GM23248 (cell line): Measurements from ENCODE around the gene LPAR5. TPM values are rescaled to one million over a fixed set of nuclear protein-coding genes. Genes with fewer than 3 reads are reported as not detected.

Experiments
- DNase-seq: peaks from one replicate; pipeline ENCODE4 v3.0.0-alpha.2; 2015
- H2AFZ ChIP-seq: fragments of 200-600 bp; sonication (generic); 2 replicates; pipeline ENCODE4 v1.6.1; 2016; ENCODE audit warnings: antibody characterized with exemption
- H3F3A ChIP-seq: fragments of 200-600 bp; sonication (generic); 2 replicates; pipeline ENCODE4 v1.6.1; 2016; ENCODE audit warnings: mild to moderate bottlenecking, antibody characterized with exemption, mixed run types; ENCODE audit not compliant: insufficient read depth
- H3K27ac ChIP-seq: fragments of 200-600 bp; sonication (generic); 2 replicates; pipeline ENCODE4 v1.5.1; 2016; ENCODE audit warnings: mild to moderate bottlenecking
- H3K27me3 ChIP-seq: fragments of 200-600 bp; sonication (generic); replicated peaks from 2 replicates; pipeline ENCODE4 v1.6.1; 2016; ENCODE audit warnings: mild to moderate bottlenecking; ENCODE audit not compliant: insufficient read depth
- H3K36me3 ChIP-seq: fragments of 200-600 bp; sonication (generic); 2 replicates; pipeline ENCODE4 v1.6.1; 2016; ENCODE audit warnings: low read depth, mild to moderate bottlenecking
- H3K4me1 ChIP-seq: fragments of 200-600 bp; sonication (generic); 2 replicates; pipeline ENCODE4 v1.6.1; 2016; ENCODE audit warnings: mild to moderate bottlenecking; ENCODE audit not compliant: insufficient read depth
- H3K4me2 ChIP-seq: fragments of 200-600 bp; sonication (generic); one replicate; pipeline ENCODE4 v1.6.1; 2016; ENCODE audit warnings: mild to moderate bottlenecking; ENCODE audit not compliant: unreplicated experiment
- H3K4me3 ChIP-seq: fragments of 200-600 bp; sonication (generic); 2 replicates; pipeline ENCODE4 v1.5.1; 2016; ENCODE audit warnings: mild to moderate bottlenecking
- H3K79me2 ChIP-seq: fragments of 200-600 bp; sonication (generic); 2 replicates; pipeline ENCODE4 v1.6.1; 2016; ENCODE audit warnings: mild to moderate bottlenecking; ENCODE audit not compliant: insufficient read depth
- H3K9ac ChIP-seq: fragments of 200-600 bp; sonication (generic); 2 replicates; pipeline ENCODE4 v1.6.1; 2016; ENCODE audit warnings: mild to moderate bottlenecking
- H3K9me2 ChIP-seq: fragments of 200-600 bp; sonication (generic); 2 replicates; pipeline ENCODE4 v1.6.1; 2016; ENCODE audit warnings: mixed run types, mild to moderate bottlenecking, moderate library complexity; ENCODE audit not compliant: insufficient read depth
- H3K9me3 ChIP-seq: fragments of 200-600 bp; sonication (generic); one replicate; pipeline ENCODE4 v1.6.1; 2017; ENCODE audit warnings: low read depth
- H4K20me1 ChIP-seq: fragments of 200-600 bp; sonication (generic); 2 replicates; pipeline ENCODE4 v1.6.0; 2016; ENCODE audit not compliant: insufficient read depth
- EZH2 ChIP-seq: fragments of 200-600 bp; sonication (generic); IDR thresholded peaks from 2 replicates; pipeline ENCODE4 v1.6.1; 2018; ENCODE audit warnings: antibody characterized with exemption, mild to moderate bottlenecking; ENCODE audit not compliant: insufficient read depth, poor library complexity, severe bottlenecking
- EZH2phosphoT487 ChIP-seq: fragments of 200-600 bp; sonication (generic); IDR thresholded peaks from 2 replicates; pipeline ENCODE4 v1.6.1; 2018; ENCODE audit warnings: antibody characterized with exemption, moderate library complexity, mild to moderate bottlenecking, low read depth; ENCODE audit not compliant: insufficient read depth
- WGBS, 2 experiments: methylation state at CpG; one replicate each; pipeline ENCODE4 v1.1.6; 2015 to 2017; ENCODE audit warnings: low lambda C conversion rate in 2 of 2, low coverage in 1 of 2; ENCODE audit errors: missing lambda C conversion rate in 2 of 2; 5-methylcytosine and 5-hydroxymethylcytosine counted together
- in situ Hi-C: fragments of 300-500 bp; cut with MboI; formaldehyde crosslinking; loops from 2 replicates; pipeline ENCODE4 v1.15.0; 2020
- polyA plus RNA-seq: library from polyadenylated mRNA; unstranded; fragments of >200 nt; fragmentation: Nextera tagmentation; extraction: Ambion mirVana; gene quantifications from 2 replicates; pipeline ENCODE4 v1.2.1, GENCODE V29; 2016
- total RNA-seq: library from RNA; depleted of rRNA; stranded (reverse); fragments of >200 nt; shearing (Covaris generic); gene quantifications from 2 replicates; pipeline ENCODE4 v1.2.3, GENCODE V29; 2014

Gene LPAR5
- total and polyA plus RNA-seq, 2 experiments from 2014 or later, result not detected

- Histone ChIP-seq H3F3A (peaks cover 44% of the 10 kb centered on the region), H3K79me2 (peaks cover 26% of the 10 kb centered on the region), H3K4me2 (no peak overlapping the region), H4K20me1 (no peaks in the 10 kb centered on the region), H3K36me3 (no peaks in the 10 kb centered on the region), H3K9ac (no peak overlapping the region), H3K4me1 (peaks cover 30% of the 10 kb centered on the region), H3K9me2 (no peaks in the 10 kb centered on the region), H3K4me3 (no peak overlapping the region), H3K27ac (no peak overlapping the region), H3K27me3 (no peaks in the 10 kb centered on the region), H3K9me3 (no peaks in the 10 kb centered on the region), H2AFZ (no peak overlapping the region)
- TF ChIP-seq EZH2 (no peak), EZH2phosphoT487 (no peak)
- 56 to 66% methylated on average over 8 of the region's 8 CpGs for WGBS, 2 experiments
- DNase-seq, result peak; percentile 41
- in situ Hi-C loops, result no loop called here
Observed at GRCh38 chr12:6608592-6609281, 27.0 kb downstream of the LPAR5 start.

DNA sequence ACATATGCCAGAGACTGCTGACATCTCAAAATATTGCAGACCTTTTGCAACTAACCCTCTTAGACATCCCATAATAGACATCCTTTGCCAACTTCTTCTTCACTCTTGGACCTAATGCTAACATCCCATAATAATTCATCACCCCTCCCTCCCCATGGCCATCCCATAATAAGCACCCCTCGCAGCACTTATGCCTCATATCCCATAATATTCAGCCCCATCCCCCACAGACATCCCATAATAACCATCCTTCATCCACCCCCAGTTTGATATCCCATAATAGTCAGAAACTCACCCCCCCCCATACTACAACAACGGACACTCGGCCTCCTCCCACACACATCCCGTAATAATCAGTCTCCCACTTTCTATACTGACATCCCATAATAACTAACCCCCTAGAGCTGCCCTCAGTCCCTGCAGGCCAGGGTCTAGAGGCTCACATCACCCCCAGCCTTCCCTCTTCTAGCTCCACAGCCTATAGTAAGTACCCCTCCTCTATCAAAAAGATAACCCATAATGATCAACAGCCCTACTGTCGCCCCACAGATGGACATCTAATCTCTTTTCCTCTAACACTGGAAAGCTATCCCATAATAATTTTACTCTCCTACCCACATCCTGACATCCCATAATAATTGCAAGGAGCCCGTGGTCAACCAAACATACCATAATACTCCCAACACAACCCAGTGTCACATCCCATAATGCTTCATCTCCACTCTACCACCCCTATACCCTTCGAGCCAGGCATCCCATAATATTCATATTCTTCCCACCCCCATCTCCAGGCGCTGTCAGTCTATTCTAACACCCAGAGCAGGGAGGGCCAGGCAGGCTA lies 27.8 kb downstream of the LPAR5 start:
- H3K27me3 ChIP-seq, result no peaks in the 10 kb centered on the region
- no peaks in the 10 kb centered on the region for H3K36me3 ChIP-seq
- 15 to 20% methylated on average over 5 to 8 of the region's 8 CpGs for WGBS, 2 experiments
- peak overlapping the region; percentile 40 for H3K27ac ChIP-seq
- in situ Hi-C loops, result no loop called here
- no peaks in the 10 kb centered on the region for H3K9me2 ChIP-seq
- peaks cover 47% of the 10 kb centered on the region for H3F3A ChIP-seq
- no peak for TF ChIP-seq EZH2
- no peak for TF ChIP-seq EZH2phosphoT487
- H4K20me1 ChIP-seq, result no peaks in the 10 kb centered on the region
- H3K79me2 ChIP-seq, result peaks cover 34% of the 10 kb centered on the region
- peak overlapping the region; percentile 30 for H3K4me2 ChIP-seq
- H3K9me3 ChIP-seq, result no peaks in the 10 kb centered on the region
- H3K9ac ChIP-seq, result no peak overlapping the region
- no peak overlapping the region for H3K4me3 ChIP-seq
- 0 out of 2 replicates have a peak overlapping the region, but pooled peaks have one; percentile 17 for H2AFZ ChIP-seq
- DNase-seq, result peak; percentile 65
- peaks cover 32% of the 10 kb centered on the region for H3K4me1 ChIP-seq

GRCh38 chr12:6606331-6607131 lies 29.2 kb downstream of the LPAR5 start:
- peaks cover 40% of the 10 kb centered on the region for H3F3A ChIP-seq
- DNase-seq, result peak; percentile 76
- peak overlapping the region; percentile 61 for H3K27ac ChIP-seq
- peaks cover 33% of the 10 kb centered on the region for H3K4me1 ChIP-seq
- peaks cover 10% of the 10 kb centered on the region for H3K36me3 ChIP-seq
- peak overlapping the region; percentile 84 for H3K9ac ChIP-seq
- no peaks in the 10 kb centered on the region for H4K20me1 ChIP-seq
- peaks cover 48% of the 10 kb centered on the region for H3K79me2 ChIP-seq
- in situ Hi-C loops, result no loop called here
- peak overlapping the region; percentile 91 for H3K4me3 ChIP-seq
- TF ChIP-seq EZH2 (no peak), EZH2phosphoT487 (no peak)
- no peaks in the 10 kb centered on the region for H3K9me2 ChIP-seq
- 1% methylated on average over 21 to 61 of the region's 70 CpGs for WGBS, 2 experiments
- H2AFZ ChIP-seq, result peak overlapping the region; percentile 50
- peak overlapping the region; percentile 84 for H3K4me2 ChIP-seq
- no peaks in the 10 kb centered on the region for H3K9me3 ChIP-seq
- H3K27me3 ChIP-seq, result no peaks in the 10 kb centered on the region
